Fibroblast of the aortic adventitia (primary cell): ENCODE data around the gene MICALL2. TPM values are rescaled to one million over a fixed set of nuclear protein-coding genes. Genes with fewer than 3 reads are reported as not detected.

ENCODE experiments used
- DNase-seq: peaks from one replicate; pipeline ENCODE4 v3.0.0-alpha.2; 2010; ENCODE audit warnings: low read depth
- H3K4me3 ChIP-seq: 2 replicates; pipeline ENCODE4 v1.5.1; 2011; ENCODE audit warnings: low read depth, mild to moderate bottlenecking, control low read depth, low read length, moderate library complexity
- CTCF ChIP-seq: IDR thresholded peaks from 2 replicates; pipeline ENCODE4 v1.5.1; 2011; ENCODE audit warnings: mild to moderate bottlenecking, low read length, control low read depth, inconsistent platforms; ENCODE audit not compliant: insufficient read depth
- total RNA-seq: library from RNA; depleted of rRNA; stranded (reverse); fragments of >200 nt; gene quantifications from 2 replicates; pipeline ENCODE4 v1.2.3, GENCODE V29; 2012; ENCODE audit warnings: low replicate concordance

Gene MICALL2
- total RNA-seq, 1 donor: 21.5 TPM

- TF ChIP-seq CTCF: no peak
- DNase-seq: no peak
- H3K4me3 ChIP-seq: no peak overlapping the region
Observed at GRCh38 chr7:1434165-1434718, 25.0 kb downstream of the MICALL2 start.

GRCh38 chr7:1433128-1433920 is 25.9 kb downstream of the MICALL2 start:
- no peak for DNase-seq
- no peak overlapping the region for H3K4me3 ChIP-seq

GRCh38 chr7:1432411-1433082 is 26.7 kb downstream of the MICALL2 start:
- peak; percentile 98 for TF ChIP-seq CTCF
- peak; percentile 51 for DNase-seq
- no peak overlapping the region for H3K4me3 ChIP-seq

More at GRCh38 chr7:1433128-1433920, 25.9 kb downstream of the MICALL2 start:
- no peak for TF ChIP-seq CTCF

- no peak overlapping the region for H3K4me3 ChIP-seq
- no peak for DNase-seq
- TF ChIP-seq CTCF: no peak
Observed at GRCh38 chr7:1431634-1432380, 27.5 kb downstream of the MICALL2 start.

GRCh38 chr7:1431226-1431625 is 28.0 kb downstream of the MICALL2 start:
- DNase-seq: no peak
- TF ChIP-seq CTCF: no peak
- H3K4me3 ChIP-seq: no peak overlapping the region

- TF ChIP-seq CTCF: no peak
- no peak overlapping the region for H3K4me3 ChIP-seq
- DNase-seq: no peak
Observed at GRCh38 chr7:1430056-1430845, 29.0 kb downstream of the MICALL2 start.
